Retinal pigment epithelial cell (primary cell): ENCODE data around the gene NPAT.

ENCODE experiments used
- DNase-seq: peaks from one replicate; pipeline ENCODE4 v3.0.0-alpha.2; 2010; ENCODE audit warnings: low read depth
- H3K4me3 ChIP-seq: 2 replicates; pipeline ENCODE4 v1.5.1; 2011; ENCODE audit warnings: mild to moderate bottlenecking, low read length, control low read depth, moderate library complexity
- CTCF ChIP-seq: conservative IDR thresholded peaks from 2 replicates; pipeline ENCODE4 v1.5.1; 2011; ENCODE audit warnings: low read depth, low read length, control low read depth, inconsistent platforms

NPAT gene

GRCh38 chr11:108241330-108242037, 19.0 kb upstream of the NPAT start:
- no peak for TF ChIP-seq CTCF
- no peak overlapping the region for H3K4me3 ChIP-seq
- DNase-seq: no peak

DNA sequence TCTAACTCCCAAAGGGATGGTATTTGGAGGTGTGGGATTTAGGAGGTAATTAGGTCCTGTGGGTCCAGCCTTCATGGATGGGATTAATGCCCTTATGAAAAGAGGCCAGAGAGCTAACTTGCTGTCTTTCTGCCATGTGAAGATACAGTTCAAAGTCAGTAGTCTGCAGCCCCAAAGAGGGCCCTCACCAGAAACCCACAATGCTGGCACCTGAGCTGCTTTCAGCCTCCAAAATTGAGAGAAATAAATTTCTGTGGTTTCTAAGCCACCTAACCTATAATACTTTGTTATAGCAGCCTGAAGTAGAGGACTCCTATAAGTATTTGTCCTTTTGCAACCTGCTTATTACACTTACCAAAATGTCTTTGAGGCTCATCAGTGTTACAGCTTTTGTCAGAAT, 16.6 kb upstream of the NPAT start:
- no peak overlapping the region for H3K4me3 ChIP-seq
- DNase-seq: no peak
- no peak for TF ChIP-seq CTCF

GRCh38 chr11:108237058-108237481, 14.6 kb upstream of the NPAT start:
- H3K4me3 ChIP-seq: no peak overlapping the region
- TF ChIP-seq CTCF: no peak
- no peak for DNase-seq

DNA sequence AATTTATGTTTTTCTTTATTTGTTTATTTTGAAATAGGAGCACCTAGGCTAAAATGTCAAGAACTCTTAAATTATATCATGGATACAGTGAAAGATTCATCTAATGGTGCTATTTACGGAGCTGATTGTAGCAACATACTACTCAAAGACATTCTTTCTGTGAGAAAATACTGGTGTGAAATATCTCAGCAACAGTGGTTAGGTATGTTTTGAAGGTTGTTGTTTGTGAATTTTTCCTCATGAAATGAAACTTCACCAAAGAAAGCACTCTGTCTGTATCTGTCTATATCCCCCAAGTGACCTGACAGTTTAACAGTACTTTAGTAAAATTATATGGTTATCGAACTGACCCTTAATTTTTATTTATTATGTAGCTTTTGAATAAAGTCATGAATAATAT, 13.2 kb upstream of the NPAT start:
- no peak for DNase-seq
- H3K4me3 ChIP-seq: no peak overlapping the region
- TF ChIP-seq CTCF: no peak

DNA sequence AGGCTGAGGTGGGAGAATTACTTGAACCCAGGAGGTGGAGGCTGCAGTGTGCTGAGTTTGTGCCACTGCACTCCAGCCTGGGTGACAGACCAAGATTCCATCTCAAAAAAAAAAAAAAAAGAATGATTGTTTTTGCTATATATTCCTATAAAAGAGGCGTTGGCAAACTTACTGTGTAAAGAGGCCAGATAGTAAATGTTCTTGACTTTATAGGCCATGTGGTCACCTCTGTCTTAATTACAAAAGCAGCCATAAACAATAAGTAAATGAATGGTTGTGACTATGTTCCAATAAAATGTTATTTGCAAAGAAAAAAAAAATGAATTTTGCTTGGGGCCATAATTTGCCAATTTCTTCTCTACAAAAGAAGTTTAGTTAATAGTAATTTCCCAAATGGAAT, 12.8 kb upstream of the NPAT start:
- DNase-seq: no peak
- no peak for TF ChIP-seq CTCF
- H3K4me3 ChIP-seq: no peak overlapping the region

- no peak for TF ChIP-seq CTCF
- DNase-seq: no peak
- no peak overlapping the region for H3K4me3 ChIP-seq
Measured at GRCh38 chr11:108233277-108233945, 11.0 kb upstream of the NPAT start.

DNA sequence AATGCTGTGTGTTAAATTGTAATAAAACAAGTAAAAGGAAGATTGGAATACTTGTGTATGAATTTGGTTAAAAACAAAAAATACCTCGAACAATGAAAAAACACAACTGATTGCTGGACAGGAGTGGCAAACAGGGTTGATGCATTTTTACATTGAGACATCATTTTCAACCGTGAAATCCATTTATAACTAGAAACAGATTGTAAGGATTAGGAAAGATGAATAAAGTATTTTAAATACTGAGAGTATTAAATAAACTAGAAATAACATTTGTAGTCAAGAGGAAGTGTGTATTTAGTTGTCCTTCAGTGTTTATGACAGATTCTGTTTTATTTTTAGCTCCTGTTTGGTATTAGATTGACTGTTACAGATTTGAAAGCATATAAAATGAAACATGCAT, 5.8 kb upstream of the NPAT start:
- no peak for DNase-seq
- TF ChIP-seq CTCF: no peak
- no peak overlapping the region for H3K4me3 ChIP-seq
